ENCODE data around the gene SH3BGRL2. TPM values are rescaled to one million over a fixed set of nuclear protein-coding genes. Genes with fewer than 3 reads are reported as not detected.

The SH3BGRL2 gene
- total and polyA plus RNA-seq, 2 of the 4 experiments (the other 2 are of a cell fraction): 2.4 to 5.6 TPM

DNA sequence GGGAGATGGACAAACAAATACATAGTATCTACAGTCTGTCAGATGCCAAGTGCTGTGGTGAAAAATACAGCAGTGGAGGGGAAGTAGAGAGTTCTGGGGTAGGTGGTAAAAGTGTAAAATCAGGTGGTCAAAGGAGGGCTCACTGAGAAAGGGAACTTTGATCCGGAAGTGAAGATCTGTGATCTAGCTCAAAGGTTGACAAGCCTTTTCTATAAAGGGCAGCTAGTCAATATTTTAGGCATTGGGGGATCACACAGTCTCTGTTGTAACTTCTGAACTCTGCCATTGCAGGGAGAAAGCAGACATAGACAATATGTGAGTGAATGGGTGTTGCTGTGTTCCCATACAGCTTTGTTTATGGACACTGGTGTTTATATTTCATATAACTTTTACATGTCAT, 38.6 kb downstream of the SH3BGRL2 start:
- Histone ChIP-seq H4K20me1 (ENCODE audit: insufficient read depth, low read length) (no peaks in the 10 kb centered on the region), H3K4ac (ENCODE audit: low read depth, low read length) (no peak overlapping the region), H2AK5ac (ENCODE audit: low read depth, low read length) (no peak overlapping the region), H4K8ac (ENCODE audit: low read depth in 2 of 2, low read length in 2 of 2) (no peak overlapping the region), H3K56ac (ENCODE audit: extremely low read depth, insufficient read depth, low read length) (no peak overlapping the region), H3K9ac (ENCODE audit: low read depth, low read length) (no peak overlapping the region), H3K4me3 (ENCODE audit: insufficient read depth, low read depth, low read length) (no peak overlapping the region), H3K14ac (replicated peaks; ENCODE audit: low read depth, low read length) (no peak overlapping the region), H3K4me2 (ENCODE audit: low read depth, low read length) (no peak overlapping the region), H3K9me1 (ENCODE audit: insufficient read depth, low read length) (no peaks in the 10 kb centered on the region), H2BK5ac (ENCODE audit: low read depth, low read length, poor library complexity, severe bottlenecking) (no peak overlapping the region), H2BK20ac (ENCODE audit: low read depth, low read length) (no peak overlapping the region), H3K9me3 (ENCODE audit: control insufficient read depth, insufficient read depth, low read length) (no peaks in the 10 kb centered on the region), H3K18ac (ENCODE audit: low read depth, low read length) (no peak overlapping the region), H4K91ac (ENCODE audit: insufficient read depth, low read depth, low read length) (no peak overlapping the region), H3K36me3 (ENCODE audit: control insufficient read depth, insufficient read depth, low read length) (no peaks in the 10 kb centered on the region), H3K27ac (ENCODE audit: insufficient read depth, low read length) (no peak overlapping the region), H2BK120ac (ENCODE audit: low read depth, low read length) (no peak overlapping the region), H2AK9ac (replicated peaks; ENCODE audit: low read depth, low read length, poor library complexity) (no peak overlapping the region), H2BK15ac (ENCODE audit: low read depth, low read length) (no peak overlapping the region), H3K23ac (ENCODE audit: low read depth, low read length) (no peak overlapping the region), H3K27me3 (ENCODE audit: control insufficient read depth, insufficient read depth, low read length) (no peaks in the 10 kb centered on the region), H2AFZ (replicated peaks; ENCODE audit: low read length, poor library complexity) (no peak overlapping the region), H3K4me1 (ENCODE audit: control insufficient read depth, insufficient read depth, low read length) (peaks cover 5% of the 10 kb centered on the region), H4K5ac (ENCODE audit: low read depth, low read length) (no peak overlapping the region), H3K79me1 (ENCODE audit: low read depth in 1 of 2, low read length in 2 of 2) (no peaks in the 10 kb centered on the region)
- dilution Hi-C loops (cut with HindIII; ENCODE audit: low sequenced_read_pairs, unreplicated experiment) (no loop called here), in situ Hi-C loops (cut with MboI; ENCODE audit: low sequenced_read_pairs) (loop anchor here (10.0 kb wide), 1 partner anchor 95 kb away; no protein-coding TSS in a partner anchor), intact Hi-C loops (cut with micrococcal nuclease) (loop anchor here (10.0 kb wide), 2 partner anchors 435 to 595 kb away; partner anchors contain the start of genes HMGN3 and PHIP)
- BruUV-seq (replicated peaks): no TSS peak
- POLR2A ChIA-PET (ENCODE audit: unreplicated experiment): no interaction called here
- no peak for ATAC-seq (ENCODE audit: low read depth)
- CTCF ChIA-PET: interaction anchor here (1.3 kb wide), 1 partner anchor 99 kb away, joined by 3 read pairs; no protein-coding TSS in a partner anchor
- no peak for TF ChIP-seq RCOR1 (IDR thresholded peaks at IDR 0.05; ENCODE audit: insufficient replicate concordance, low read length)
- TF ChIP-seq MAFK (IDR thresholded peaks at IDR 0.05; ENCODE audit: low read depth, low read length): no peak
- TF ChIP-seq NFE2L2 (IDR thresholded peaks at IDR 0.05; ENCODE audit: low read depth, low read length): no peak
- TF ChIP-seq, protein P1, sequence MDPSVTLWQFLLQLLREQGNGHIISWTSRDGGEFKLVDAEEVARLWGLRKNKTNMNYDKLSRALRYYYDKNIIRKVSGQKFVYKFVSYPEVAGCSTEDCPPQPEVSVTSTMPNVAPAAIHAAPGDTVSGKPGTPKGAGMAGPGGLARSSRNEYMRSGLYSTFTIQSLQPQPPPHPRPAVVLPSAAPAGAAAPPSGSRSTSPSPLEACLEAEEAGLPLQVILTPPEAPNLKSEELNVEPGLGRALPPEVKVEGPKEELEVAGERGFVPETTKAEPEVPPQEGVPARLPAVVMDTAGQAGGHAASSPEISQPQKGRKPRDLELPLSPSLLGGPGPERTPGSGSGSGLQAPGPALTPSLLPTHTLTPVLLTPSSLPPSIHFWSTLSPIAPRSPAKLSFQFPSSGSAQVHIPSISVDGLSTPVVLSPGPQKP (IDR thresholded peaks at IDR 0.05; ENCODE audit: borderline replicate concordance, low read depth, low read length): no peak
- no peak for TF ChIP-seq FOS (IDR thresholded peaks at IDR 0.05; ENCODE audit: low read depth, low read length)
- TF ChIP-seq, protein P2, sequence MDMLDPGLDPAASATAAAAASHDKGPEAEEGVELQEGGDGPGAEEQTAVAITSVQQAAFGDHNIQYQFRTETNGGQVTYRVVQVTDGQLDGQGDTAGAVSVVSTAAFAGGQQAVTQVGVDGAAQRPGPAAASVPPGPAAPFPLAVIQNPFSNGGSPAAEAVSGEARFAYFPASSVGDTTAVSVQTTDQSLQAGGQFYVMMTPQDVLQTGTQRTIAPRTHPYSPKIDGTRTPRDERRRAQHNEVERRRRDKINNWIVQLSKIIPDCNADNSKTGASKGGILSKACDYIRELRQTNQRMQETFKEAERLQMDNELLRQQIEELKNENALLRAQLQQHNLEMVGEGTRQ (IDR thresholded peaks at IDR 0.05; ENCODE audit: low read depth, low read length): no peak
- no peak for TF ChIP-seq MXI1 (IDR thresholded peaks at IDR 0.05; ENCODE audit: borderline replicate concordance, low read depth, low read length)
- no peak for TF ChIP-seq RFX5 (IDR thresholded peaks at IDR 0.05; ENCODE audit: low read depth, low read length)
- TF ChIP-seq SMC3 (IDR thresholded peaks at IDR 0.05; ENCODE audit: low read depth, low read length): no peak
- TF ChIP-seq BHLHE40 (IDR thresholded peaks at IDR 0.05; ENCODE audit: low read depth, low read length): no peak
- DNase-seq: no peak
- no CpG with 5 or more reads among the region's 1 CpG for whole genome bisulfite sequencing, 2 experiments (ENCODE audit: extremely low coverage in 2 of 2, insufficient read length in 1 of 2)

Measured in IMR-90 (cell line).